ENCODE data around the gene IL17RE. TPM values are rescaled to one million over a fixed set of nuclear protein-coding genes. Genes with fewer than 3 reads are reported as not detected.

Gene IL17RE
- total and polyA plus RNA-seq, 4 donors, result 0.79 to 2.7 (median 1.4) TPM

Small RNA genes within 50 kb of the gene (small RNA-seq; reads per million reads assigned to genes)
- gene RNU6-882P (ENCODE audit: low replicate concordance), result not detected

Other genes with a start within 250 kb of the IL17RE start
- gene CPNE9, start 199.0 kb upstream of the IL17RE start, total RNA-seq, result 1 to 10 TPM; 3.3 to 6.3 TPM
- gene CPNE9, start 199.0 kb upstream of the IL17RE start, polyA plus RNA-seq (ENCODE audit: insufficient read length in 2 of 2), result 1 to 10 TPM; 5.3 to 6.1 TPM
- gene BRPF1, start 171.1 kb upstream of the IL17RE start, total RNA-seq, result 10 to 100 TPM; 10.4 to 18.9 TPM
- gene BRPF1, start 171.1 kb upstream of the IL17RE start, polyA plus RNA-seq (ENCODE audit: insufficient read length in 2 of 2), result 10 to 100 TPM; 15.2 to 16.7 TPM
- 10 to 100 TPM; 25.8 to 42.4 TPM for gene OGG1, start 152.9 kb upstream of the IL17RE start, total RNA-seq
- 10 to 100 TPM; 46.1 to 57.8 TPM for gene OGG1, start 152.9 kb upstream of the IL17RE start, polyA plus RNA-seq (ENCODE audit: insufficient read length in 2 of 2)
- gene CAMK1, start 132.9 kb upstream of the IL17RE start, total RNA-seq, result 10 to 100 TPM; 36.3 to 64.4 TPM
- gene CAMK1, start 132.9 kb upstream of the IL17RE start, polyA plus RNA-seq (ENCODE audit: insufficient read length in 2 of 2), result 10 to 100 TPM; 42.3 to 44.1 TPM
- 10 to 100 TPM; 32.5 to 63.1 TPM for gene TADA3, start 110.4 kb upstream of the IL17RE start, total RNA-seq
- 10 to 100 TPM; 80.2 to 88.3 TPM for gene TADA3, start 110.4 kb upstream of the IL17RE start, polyA plus RNA-seq (ENCODE audit: insufficient read length in 2 of 2)
- gene ARPC4, start 109.8 kb upstream of the IL17RE start, total RNA-seq, result 100 to 1,000 TPM; 109 to 131 TPM
- 100 to 1,000 TPM; 138 to 141 TPM for gene ARPC4, start 109.8 kb upstream of the IL17RE start, polyA plus RNA-seq (ENCODE audit: insufficient read length in 2 of 2)
- 10 to 100 TPM; 32.4 to 50.6 TPM for gene TTLL3, start 92.6 kb upstream of the IL17RE start, total RNA-seq
- 10 to 100 TPM; 46.7 to 75.0 TPM for gene TTLL3, start 92.6 kb upstream of the IL17RE start, polyA plus RNA-seq (ENCODE audit: insufficient read length in 2 of 2)
- gene RPUSD3, start 58.8 kb upstream of the IL17RE start, total RNA-seq, result 10 to 100 TPM; 19.2 to 36.0 TPM
- gene RPUSD3, start 58.8 kb upstream of the IL17RE start, polyA plus RNA-seq (ENCODE audit: insufficient read length in 2 of 2), result 10 to 100 TPM; 48.7 to 53.8 TPM
- not detected for gene CIDEC, start 22.6 kb upstream of the IL17RE start, total RNA-seq
- under 1 TPM; 0.24 to 0.54 TPM for gene CIDEC, start 22.6 kb upstream of the IL17RE start, polyA plus RNA-seq (ENCODE audit: insufficient read length in 2 of 2)
- 10 to 100 TPM; 16.7 to 25.2 TPM for gene JAGN1, start 12.2 kb upstream of the IL17RE start, total RNA-seq
- 10 to 100 TPM; 34.0 to 35.2 TPM for gene JAGN1, start 12.2 kb upstream of the IL17RE start, polyA plus RNA-seq (ENCODE audit: insufficient read length in 2 of 2)
- gene IL17RC, start 14.2 kb downstream of the IL17RE start, total RNA-seq, result 10 to 100 TPM; 16.7 to 34.2 TPM
- 10 to 100 TPM; 24.9 to 32.0 TPM for gene IL17RC, start 14.2 kb downstream of the IL17RE start, polyA plus RNA-seq (ENCODE audit: insufficient read length in 2 of 2)
- 10 to 100 TPM; 36.1 to 64.9 TPM for gene CRELD1, start 31.0 kb downstream of the IL17RE start, total RNA-seq
- gene CRELD1, start 31.0 kb downstream of the IL17RE start, polyA plus RNA-seq (ENCODE audit: insufficient read length in 2 of 2), result 10 to 100 TPM; 67.2 to 88.5 TPM
- 1 to 10 TPM; 3.8 to 4.0 TPM for gene PRRT3, start 49.6 kb downstream of the IL17RE start, total RNA-seq
- 10 to 100 TPM; 12.3 to 15.5 TPM for gene PRRT3, start 49.6 kb downstream of the IL17RE start, polyA plus RNA-seq (ENCODE audit: insufficient read length in 2 of 2)
- gene EMC3, start 84.0 kb downstream of the IL17RE start, total RNA-seq, result 10 to 100 TPM; 65.0 to 68.7 TPM
- gene EMC3, start 84.0 kb downstream of the IL17RE start, polyA plus RNA-seq (ENCODE audit: insufficient read length in 2 of 2), result 10 to 100 TPM; 80.5 to 85.6 TPM
- 10 to 100 TPM; 10.8 to 12.5 TPM for gene FANCD2, start 123.6 kb downstream of the IL17RE start, total RNA-seq
- gene FANCD2, start 123.6 kb downstream of the IL17RE start, polyA plus RNA-seq (ENCODE audit: insufficient read length in 2 of 2), result 10 to 100 TPM; 11.4 to 17.3 TPM
- not detected for gene FANCD2OS, start 205.4 kb downstream of the IL17RE start, total RNA-seq
- gene FANCD2OS, start 205.4 kb downstream of the IL17RE start, polyA plus RNA-seq (ENCODE audit: insufficient read length in 2 of 2), result not detected
- 100 to 1,000 TPM; 128 to 139 TPM for gene BRK1, start 212.8 kb downstream of the IL17RE start, total RNA-seq
- gene BRK1, start 212.8 kb downstream of the IL17RE start, polyA plus RNA-seq (ENCODE audit: insufficient read length in 2 of 2), result 100 to 1,000 TPM; 197 to 198 TPM
- gene VHL, start 238.9 kb downstream of the IL17RE start, total RNA-seq, result 10 to 100 TPM; 47.7 to 65.8 TPM
- 100 to 1,000 TPM in 1 of 2 donors, 10 to 100 TPM in 1; 93.4 to 113 TPM for gene VHL, start 238.9 kb downstream of the IL17RE start, polyA plus RNA-seq (ENCODE audit: insufficient read length in 2 of 2)

All from spinal cord (tissue), 4 donors.